K562 (cell line): ENCODE measurements around the gene PCCA. TPM values are rescaled to one million over a fixed set of nuclear protein-coding genes. Genes with fewer than 3 reads are reported as not detected.

Source experiments
- ATAC-seq: fragments of 200-7000 bp; cut with Tn5 transposase; 3 replicates; pipeline ENCODE4 v1.9.1; 2020; ENCODE audit warnings: moderate library complexity
- BruUV-seq: library from RNA; stranded (reverse); fragments of 400-500 nt; replicated peaks from 2 replicates; lab custom pipeline; 2021; lab: Mats Ljungman, UMichigan
- CTCF ChIA-PET: fragments of 300-600 bp; formaldehyde crosslinking; extraction: SDS; loops from one replicate; lab custom pipeline; 2021; ENCODE audit warnings: low intra/inter-chr PET ratio; lab: Yijun Ruan, JAX
- POLR2A ChIA-PET: fragments of 300-600, 350-650 bp; sonication (Branson Sonifier 250); formaldehyde crosslinking; extraction: SDS; loops from one replicate; lab custom pipeline; 2021; ENCODE audit warnings: antibody characterized with exemption, inconsistent platforms; lab: Yijun Ruan, JAX
- DNase-seq, 4 experiments: peaks; one replicate each; pipeline versions ENCODE4 v3.0.0 to v3.0.0-alpha.2; 2011 to 2018; ENCODE audit warnings: low spot score in 3 of 4, mixed read lengths in 3 of 4; ENCODE audit errors: extremely low read depth in 1 of 4
- FAIRE-seq: peaks from 2 replicates; lab custom pipeline; 2011; peaks lifted over from hg19 to GRCh38; lab: Jason Lieb, UNC
- H2AFZ ChIP-seq: 2 replicates; pipeline ENCODE4 v1.6.0; 2011; ENCODE audit warnings: low read depth, low read length, control low read depth, inconsistent platforms
- H3K27ac ChIP-seq: fragments of 200-600 bp; 3 replicates; pipeline ENCODE4 v1.8.0; 2011; ENCODE audit warnings: low read depth, mild to moderate bottlenecking, control low read depth, inconsistent platforms, low read length, moderate library complexity, mixed read lengths; ENCODE audit errors: extremely low read depth
- H3K27me3 ChIP-seq, 2 experiments: fragments of 300-600 bp in 1 of 2; 2 replicates in 1 of 2; 3 replicates in 1 of 2; pipeline versions ENCODE4 v1.6.0 to v1.8.0; 2011; ENCODE audit warnings: inconsistent platforms in 2 of 2, low read length in 2 of 2, mild to moderate bottlenecking in 1 of 2, mixed read lengths in 1 of 2, moderate library complexity in 1 of 2; ENCODE audit not compliant: control insufficient read depth in 2 of 2, insufficient read depth in 2 of 2
- H3K36me3 ChIP-seq: fragments of 300-600 bp; 3 replicates; pipeline ENCODE4 v1.8.0; 2011; ENCODE audit warnings: mild to moderate bottlenecking, low read length, inconsistent platforms; ENCODE audit not compliant: control insufficient read depth, insufficient read depth
- H3K4me1 ChIP-seq, 2 experiments: fragments of 200-600 bp in 1 of 2; replicated peaks in 1 of 2; 2 replicates in 1 of 2; 3 replicates in 1 of 2; pipeline versions ENCODE4 v1.5.1 to v1.8.0; 2011; ENCODE audit warnings: inconsistent platforms in 2 of 2, low read length in 2 of 2, mild to moderate bottlenecking in 1 of 2, mixed read lengths in 1 of 2, moderate library complexity in 1 of 2; ENCODE audit not compliant: control insufficient read depth in 2 of 2, insufficient read depth in 2 of 2
- H3K4me2 ChIP-seq: 2 replicates; pipeline ENCODE4 v1.6.1; 2011; ENCODE audit warnings: low read length, control low read depth, inconsistent platforms, mixed read lengths; ENCODE audit not compliant: insufficient read depth
- H3K4me3 ChIP-seq: fragments of 200-600 bp; sonication (generic), shearing (Covaris generic); 2 replicates; pipeline ENCODE4 v1.5.1; 2016; ENCODE audit warnings: control low read depth, inconsistent platforms
- H3K79me2 ChIP-seq: fragments of 200-600 bp; 3 replicates; pipeline ENCODE4 v1.8.0; 2011; ENCODE audit warnings: low read length, inconsistent platforms; ENCODE audit not compliant: control insufficient read depth, insufficient read depth
- H3K9ac ChIP-seq, 2 experiments: 2 replicates each; pipeline versions ENCODE4 v1.6.0 to v1.6.1; 2011; ENCODE audit warnings: low read depth in 2 of 2, low read length in 2 of 2, control low read depth in 1 of 2, inconsistent platforms in 1 of 2, mild to moderate bottlenecking in 1 of 2, mixed read lengths in 1 of 2; ENCODE audit not compliant: insufficient read depth in 1 of 2
- H3K9me1 ChIP-seq: one replicate; pipeline ENCODE4 v1.6.0; 2011; ENCODE audit warnings: inconsistent platforms, mild to moderate bottlenecking, low read length, moderate library complexity; ENCODE audit not compliant: control insufficient read depth, insufficient read depth
- H3K9me3 ChIP-seq: replicated peaks from 2 replicates; pipeline ENCODE4 v1.5.1; 2011; ENCODE audit warnings: low read depth, low read length, inconsistent platforms; ENCODE audit not compliant: control insufficient read depth, insufficient read depth
- H4K20me1 ChIP-seq: replicated peaks from 2 replicates; pipeline ENCODE4 v1.6.1; 2011; ENCODE audit warnings: low read length, inconsistent platforms, mixed read lengths; ENCODE audit not compliant: control insufficient read depth, insufficient read depth
- ATF1 ChIP-seq, 2 experiments: fragments of 450-650 bp in 1 of 2; IDR thresholded peaks; 2 replicates each; pipeline ENCODE4 v1.6.1; 2016; ENCODE audit warnings: missing compliant biosample characterization in 1 of 2, missing genetic modification characterization in 1 of 2
- BHLHE40 ChIP-seq: IDR thresholded peaks from 2 replicates; pipeline ENCODE4 v1.6.1; 2011; ENCODE audit warnings: low read length, improper control_type of control experiment
- CREM ChIP-seq: IDR thresholded peaks from 2 replicates; pipeline ENCODE4 v1.6.1; 2014; ENCODE audit warnings: antibody characterized with exemption, low read depth
- NR2C2 ChIP-seq, 2 experiments: fragments of 200-800 bp in 1 of 2; sonication (Bioruptor generic) in 1 of 2; sonication (generic) in 1 of 2; formaldehyde crosslinking in 1 of 2; IDR thresholded peaks; 2 replicates each; pipeline versions ENCODE4 v1.6.1 to v1.8.0; 2016 to 2022; ENCODE audit warnings: mild to moderate bottlenecking in 1 of 2, missing compliant biosample characterization in 1 of 2, missing genetic modification characterization in 1 of 2, missing genetic modification reagents in 1 of 2
- RAD21 ChIP-seq, 2 experiments: fragments of 250-450 bp in 1 of 2; fragments of 450-650 bp in 1 of 2; sonication (Bioruptor Pico) in 1 of 2; formaldehyde crosslinking in 1 of 2; IDR thresholded peaks in 1 of 2; conservative IDR thresholded peaks in 1 of 2; 2 replicates each; pipeline versions ENCODE4 v1.4.0 to v1.8.0; 2020 to 2022; ENCODE audit warnings: mild to moderate bottlenecking in 2 of 2, moderate library complexity in 1 of 2
- REST ChIP-seq, 2 experiments: fragments of 450-650 bp; formaldehyde crosslinking in 1 of 2; IDR thresholded peaks; 2 replicates each; pipeline versions ENCODE4 v1.4.0 to v1.6.1; 2014 to 2020; ENCODE audit warnings: mild to moderate bottlenecking in 2 of 2, borderline replicate concordance in 1 of 2, low read depth in 1 of 2
- SMC3 ChIP-seq: conservative IDR thresholded peaks from 2 replicates; pipeline ENCODE4 v1.6.1; 2011; ENCODE audit warnings: low read depth, low read length, improper control_type of control experiment; ENCODE audit not compliant: insufficient read depth
- WGBS: fragments of 100-300 bp; shearing (Covaris generic); methylation state at CpG from one replicate; pipeline ENCODE4 v1.1.6; 2016; ENCODE audit warnings: low coverage, mixed read lengths; ENCODE audit not compliant: insufficient coverage; ENCODE audit errors: missing lambda C conversion rate; 5-methylcytosine and 5-hydroxymethylcytosine counted together
- in situ Hi-C: fragments of 300-500 bp; cut with MboI; formaldehyde crosslinking; loops from 4 replicates; pipeline ENCODE4 v1.15.0; 2018; ENCODE audit warnings: inconsistent platforms, mixed read lengths
- intact Hi-C: fragments of 100-400 bp; cut with micrococcal nuclease; formaldehyde crosslinking; loops from 2 replicates; pipeline ENCODE4 v1.14.2; 2022
- polyA plus RNA-seq, 8 experiments: library from polyadenylated mRNA; depleted of rRNA in 4 of 8; stranded (reverse) in 5 of 8; unstranded in 3 of 8; fragments of >200 nt; fragmentation: Nextera tagmentation in 2 of 8; fragmentation: Illumina TruSeq in 1 of 8; extraction: Ambion mirVana in 2 of 8; extraction: Trizol in 1 of 8; gene quantifications; 2 replicates each; pipeline versions ENCODE4 v1.2.1 to v1.2.3, GENCODE V29; 2011 to 2014; ENCODE audit warnings: inconsistent platforms in 1 of 8, missing spikeins in 1 of 8
- total RNA-seq, 7 experiments: library from RNA; depleted of rRNA in 6 of 7; stranded (reverse); fragments of >200 nt in 6 of 7; fragmentation: Illumina TruSeq in 2 of 7; extraction: Trizol in 2 of 7; gene quantifications; 2 replicates each; pipeline versions ENCODE4 v1.2.1 to v1.2.3, GENCODE V29; 2011 to 2021; ENCODE audit warnings: low replicate concordance in 1 of 7
- TF ChIP-seq, protein P1 (sequence below), 3 experiments: IDR thresholded peaks in 2 of 3; conservative IDR thresholded peaks in 1 of 3; 2 replicates each; pipeline ENCODE4 v1.5.1; 2011 to 2012; ENCODE audit warnings: low read length in 3 of 3, mild to moderate bottlenecking in 3 of 3, control low read depth in 2 of 3, improper control_type of control experiment in 1 of 3, inconsistent platforms in 1 of 3, low read depth in 1 of 3, mixed read lengths in 1 of 3, moderate library complexity in 1 of 3; ENCODE audit not compliant: insufficient read depth in 2 of 3

The PCCA gene
- total and polyA plus RNA-seq, 9 of the 15 experiments (the other 6 are each of a cell fraction or from before 2014, with no cell fraction given): 5.2 to 14.1 (median 9.7) TPM

- no peak overlapping the region for H2AFZ ChIP-seq
- no peaks in the 10 kb centered on the region for H3K4me1 ChIP-seq
- no peaks in the 10 kb centered on the region for H3K79me2 ChIP-seq
- no peak overlapping the region for H3K9ac ChIP-seq
- peak; percentile 87 for FAIRE-seq
- no peak overlapping the region for H3K4me3 ChIP-seq
- ChIA-PET CTCF (interaction anchor here (0.6 to 1.8 kb wide), 4 partner anchors 20 to 555 kb away, joined by 3 to 6 read pairs (median 4); no protein-coding TSS in a partner anchor), POLR2A (no interaction called here)
- no peak overlapping the region for H3K4me2 ChIP-seq
- H3K9me1 ChIP-seq: no peaks in the 10 kb centered on the region
- in situ Hi-C loops (loop anchor here (25.0 kb wide), 1 partner anchor 539 kb away; no protein-coding TSS in a partner anchor), intact Hi-C loops (loop anchor here (2.0 to 10.0 kb wide), 5 partner anchors 64 to 554 kb away; partner anchors contain the start of gene TMTC4)
- no peak overlapping the region for H3K27ac ChIP-seq
- no peaks in the 10 kb centered on the region for H3K9me3 ChIP-seq
- BruUV-seq: no TSS peak
- H3K36me3 ChIP-seq: no peaks in the 10 kb centered on the region
- WGBS: 0% methylated on average over 2 of the region's 2 CpGs
- ATAC-seq: peak; percentile 98
- DNase-seq: peak; percentile 58 to 84 (median 61)
- H4K20me1 ChIP-seq: no peaks in the 10 kb centered on the region
- no peaks in the 10 kb centered on the region for H3K27me3 ChIP-seq
- TF ChIP-seq BHLHE40: no peak
- peak; percentile 72 for TF ChIP-seq REST (IDR thresholded peaks at IDR 0.05; ENCODE audit: borderline replicate concordance)
- TF ChIP-seq REST (CRISPR knock-in tag; IDR thresholded peaks at IDR 0.05; ENCODE audit: low read depth): no peak
- TF ChIP-seq SMC3: peak; percentile 66
- TF ChIP-seq CREM: peak; percentile 77
- TF ChIP-seq, protein P1, sequence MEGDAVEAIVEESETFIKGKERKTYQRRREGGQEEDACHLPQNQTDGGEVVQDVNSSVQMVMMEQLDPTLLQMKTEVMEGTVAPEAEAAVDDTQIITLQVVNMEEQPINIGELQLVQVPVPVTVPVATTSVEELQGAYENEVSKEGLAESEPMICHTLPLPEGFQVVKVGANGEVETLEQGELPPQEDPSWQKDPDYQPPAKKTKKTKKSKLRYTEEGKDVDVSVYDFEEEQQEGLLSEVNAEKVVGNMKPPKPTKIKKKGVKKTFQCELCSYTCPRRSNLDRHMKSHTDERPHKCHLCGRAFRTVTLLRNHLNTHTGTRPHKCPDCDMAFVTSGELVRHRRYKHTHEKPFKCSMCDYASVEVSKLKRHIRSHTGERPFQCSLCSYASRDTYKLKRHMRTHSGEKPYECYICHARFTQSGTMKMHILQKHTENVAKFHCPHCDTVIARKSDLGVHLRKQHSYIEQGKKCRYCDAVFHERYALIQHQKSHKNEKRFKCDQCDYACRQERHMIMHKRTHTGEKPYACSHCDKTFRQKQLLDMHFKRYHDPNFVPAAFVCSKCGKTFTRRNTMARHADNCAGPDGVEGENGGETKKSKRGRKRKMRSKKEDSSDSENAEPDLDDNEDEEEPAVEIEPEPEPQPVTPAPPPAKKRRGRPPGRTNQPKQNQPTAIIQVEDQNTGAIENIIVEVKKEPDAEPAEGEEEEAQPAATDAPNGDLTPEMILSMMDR (IDR thresholded peaks at IDR 0.05 in 2 of 3, conservative IDR thresholded peaks at IDR 0.05 in 1 of 3; ENCODE audit: insufficient read depth in 2 of 3, low read depth in 1 of 3, low read length in 3 of 3): peak; percentile 60 to 76 (median 63)
- TF ChIP-seq ATF1 (CRISPR knock-in tag; IDR thresholded peaks at IDR 0.05): no peak
- TF ChIP-seq ATF1 (tag; IDR thresholded peaks at IDR 0.05): no peak
- TF ChIP-seq NR2C2 (CRISPR knock-in tag; IDR thresholded peaks at IDR 0.05): no peak
- no peak for TF ChIP-seq NR2C2 (tag; IDR thresholded peaks at IDR 0.05)
- peak; percentile 65 to 87 for TF ChIP-seq RAD21 (CRISPR knock-in tag; conservative IDR thresholded peaks at IDR 0.05 in 1 of 2, IDR thresholded peaks at IDR 0.05 in 1 of 2)
These were observed 484.2 kb downstream of the PCCA start for GRCh38 chr13:100573121-100573520.
